Trophoblast cell (in vitro differentiated cells and primary cell): ENCODE measurements around the gene KIF25.
A peak's percentile ranks its signal among the peaks of the same experiment; 100 is the strongest.

Experiments
- DNase-seq, 2 donors: peaks; one replicate each; pipeline ENCODE4 v3.0.0-alpha.2; 2016
- H2AFZ ChIP-seq: 2 replicates; pipeline ENCODE4 v1.6.1; 2013; ENCODE audit warnings: low read length, moderate library complexity, mild to moderate bottlenecking; ENCODE audit not compliant: insufficient read depth, poor library complexity
- H2AK5ac ChIP-seq: 2 replicates; pipeline ENCODE4 v1.6.1; 2013; ENCODE audit warnings: mild to moderate bottlenecking, low read length
- H2BK120ac ChIP-seq: 2 replicates; pipeline ENCODE4 v1.6.1; 2013; ENCODE audit warnings: low read length, mild to moderate bottlenecking, moderate library complexity; ENCODE audit not compliant: insufficient read depth, poor library complexity
- H2BK12ac ChIP-seq: 2 replicates; pipeline ENCODE4 v1.6.1; 2013; ENCODE audit warnings: mild to moderate bottlenecking, low read length, moderate library complexity
- H2BK5ac ChIP-seq: 2 replicates; pipeline ENCODE4 v1.6.1; 2013; ENCODE audit warnings: low read length, low read depth, moderate library complexity, mild to moderate bottlenecking; ENCODE audit not compliant: poor library complexity
- H3K14ac ChIP-seq: 2 replicates; pipeline ENCODE4 v1.6.1; 2013; ENCODE audit warnings: mild to moderate bottlenecking, low read length
- H3K18ac ChIP-seq: 2 replicates; pipeline ENCODE4 v1.6.1; 2013; ENCODE audit warnings: mild to moderate bottlenecking, low read length
- H3K23ac ChIP-seq: 2 replicates; pipeline ENCODE4 v1.6.1; 2013; ENCODE audit warnings: low read length
- H3K27ac ChIP-seq: 2 replicates; pipeline ENCODE4 v1.5.1; 2013; ENCODE audit warnings: low read depth, mild to moderate bottlenecking, inconsistent platforms, low read length, moderate library complexity
- H3K27me3 ChIP-seq: 2 replicates; pipeline ENCODE4 v1.6.1; 2013; ENCODE audit warnings: inconsistent platforms, mild to moderate bottlenecking, low read length, moderate library complexity; ENCODE audit not compliant: insufficient read depth
- H3K36me3 ChIP-seq, 2 experiments: 1 replicate in 1 of 2; 2 replicates in 1 of 2; pipeline ENCODE4 v1.6.1; 2013; ENCODE audit warnings: low read length in 2 of 2, mild to moderate bottlenecking in 2 of 2, moderate library complexity in 1 of 2; ENCODE audit not compliant: insufficient read depth in 2 of 2, control insufficient read depth in 1 of 2
- H3K4ac ChIP-seq: 2 replicates; pipeline ENCODE4 v1.6.1; 2013; ENCODE audit warnings: low read depth, mild to moderate bottlenecking, low read length, moderate library complexity
- H3K4me1 ChIP-seq, 2 experiments: 1 replicate in 1 of 2; 2 replicates in 1 of 2; pipeline ENCODE4 v1.6.1; 2013; ENCODE audit warnings: low read length in 2 of 2, mild to moderate bottlenecking in 2 of 2, moderate library complexity in 1 of 2; ENCODE audit not compliant: insufficient read depth in 2 of 2, control insufficient read depth in 1 of 2
- H3K4me2 ChIP-seq: 2 replicates; pipeline ENCODE4 v1.6.1; 2013; ENCODE audit warnings: inconsistent platforms, mild to moderate bottlenecking, low read length, moderate library complexity
- H3K4me3 ChIP-seq: 2 replicates; pipeline ENCODE4 v1.5.1; 2013; ENCODE audit warnings: mild to moderate bottlenecking, low read depth, low read length, inconsistent platforms
- H3K79me1 ChIP-seq: one replicate; pipeline ENCODE4 v1.6.1; 2013; ENCODE audit warnings: low read length
- H3K79me2 ChIP-seq: 2 replicates; pipeline ENCODE4 v1.6.1; 2013; ENCODE audit warnings: low read length, mild to moderate bottlenecking; ENCODE audit not compliant: control insufficient read depth, insufficient read depth, poor library complexity
- H3K9ac ChIP-seq: 2 replicates; pipeline ENCODE4 v1.6.1; 2013; ENCODE audit warnings: mild to moderate bottlenecking, low read length
- H3K9me3 ChIP-seq: 2 replicates; pipeline ENCODE4 v1.6.1; 2013; ENCODE audit warnings: low read depth, mild to moderate bottlenecking, control low read depth, inconsistent platforms, low read length; ENCODE audit not compliant: insufficient read depth
- H4K12ac ChIP-seq: 2 replicates; pipeline ENCODE4 v1.6.1; 2013; ENCODE audit warnings: low read depth, mild to moderate bottlenecking, low read length, moderate library complexity
- H4K8ac ChIP-seq: 2 replicates; pipeline ENCODE4 v1.6.1; 2013; ENCODE audit warnings: low read depth, mild to moderate bottlenecking, low read length, moderate library complexity
- H4K91ac ChIP-seq: one replicate; pipeline ENCODE4 v1.6.1; 2013; ENCODE audit warnings: low read depth, mild to moderate bottlenecking, low read length, moderate library complexity
- WGBS: extraction: QIAGEN DNeasy Blood & Tissue Kit; methylation state at CpG from one replicate; pipeline ENCODE4 v1.1.7; 2013; ENCODE audit warnings: missing lambda C conversion rate; ENCODE audit not compliant: insufficient read length, insufficient coverage; ENCODE audit errors: extremely low coverage; 5-methylcytosine and 5-hydroxymethylcytosine counted together

Gene KIF25

GRCh38 chr6:168028181-168028580 is 30.7 kb downstream of the KIF25 start:
- H2AFZ ChIP-seq: no peak overlapping the region
- H3K18ac ChIP-seq: no peak overlapping the region
- H3K9me3 ChIP-seq: no peaks in the 10 kb centered on the region
- no peak overlapping the region for H3K4ac ChIP-seq
- WGBS: no CpG with 5 or more reads among the region's 9 CpGs
- no peaks in the 10 kb centered on the region for H3K36me3 ChIP-seq
- no peak overlapping the region for H2BK12ac ChIP-seq
- H3K4me2 ChIP-seq: no peak overlapping the region
- peaks cover 9 to 17% of the 10 kb centered on the region in 2 experiments for H3K4me1 ChIP-seq
- no peak overlapping the region for H3K9ac ChIP-seq
- H2BK120ac ChIP-seq: no peak overlapping the region
- no peaks in the 10 kb centered on the region for H3K27me3 ChIP-seq
- H3K4me3 ChIP-seq: no peak overlapping the region
- H4K91ac ChIP-seq: no peak overlapping the region
- no peak overlapping the region for H3K27ac ChIP-seq
- no peak for DNase-seq
- H2AK5ac ChIP-seq: no peak overlapping the region
- H3K23ac ChIP-seq: no peak overlapping the region
- H4K12ac ChIP-seq: no peak overlapping the region
- H4K8ac ChIP-seq: no peak overlapping the region
- no peak overlapping the region for H2BK5ac ChIP-seq
- H3K79me2 ChIP-seq: no peaks in the 10 kb centered on the region
- H3K79me1 ChIP-seq: peaks cover 5% of the 10 kb centered on the region
- H3K14ac ChIP-seq: no peak overlapping the region

GRCh38 chr6:168029459-168030217 is 32.2 kb downstream of the KIF25 start:
- H3K79me2 ChIP-seq: no peaks in the 10 kb centered on the region
- H2BK120ac ChIP-seq: no peak overlapping the region
- H4K12ac ChIP-seq: no peak overlapping the region
- no peak overlapping the region for H3K4me3 ChIP-seq
- no peak overlapping the region for H2AK5ac ChIP-seq
- H3K79me1 ChIP-seq: peaks cover 5% of the 10 kb centered on the region
- H3K36me3 ChIP-seq: no peaks in the 10 kb centered on the region
- WGBS: no CpG with 5 or more reads among the region's 14 CpGs
- H3K4me1 ChIP-seq: peaks cover 9 to 17% of the 10 kb centered on the region in 2 experiments
- no peak overlapping the region for H3K4me2 ChIP-seq
- no peaks in the 10 kb centered on the region for H3K27me3 ChIP-seq
- no peak overlapping the region for H4K91ac ChIP-seq
- no peak overlapping the region for H3K23ac ChIP-seq
- H4K8ac ChIP-seq: no peak overlapping the region
- no peak overlapping the region for H2BK12ac ChIP-seq
- H3K14ac ChIP-seq: no peak overlapping the region
- H3K9ac ChIP-seq: no peak overlapping the region
- DNase-seq: no peak
- no peaks in the 10 kb centered on the region for H3K9me3 ChIP-seq
- H2BK5ac ChIP-seq: no peak overlapping the region
- H3K27ac ChIP-seq: no peak overlapping the region
- no peak overlapping the region for H3K4ac ChIP-seq
- no peak overlapping the region for H3K18ac ChIP-seq
- no peak overlapping the region for H2AFZ ChIP-seq

GRCh38 chr6:168030218-168030746 is 32.8 kb downstream of the KIF25 start:
- no peak overlapping the region for H3K4ac ChIP-seq
- no peak overlapping the region for H2AFZ ChIP-seq
- H3K27me3 ChIP-seq: no peaks in the 10 kb centered on the region
- peaks cover 5% of the 10 kb centered on the region for H3K79me1 ChIP-seq
- H3K4me2 ChIP-seq: no peak overlapping the region
- H4K12ac ChIP-seq: no peak overlapping the region
- no peak overlapping the region for H3K4me3 ChIP-seq
- H3K14ac ChIP-seq: no peak overlapping the region
- H3K36me3 ChIP-seq: no peaks in the 10 kb centered on the region
- no peak overlapping the region for H3K23ac ChIP-seq
- H3K27ac ChIP-seq: no peak overlapping the region
- H2BK5ac ChIP-seq: no peak overlapping the region
- H3K4me1 ChIP-seq: peaks cover 5 to 17% of the 10 kb centered on the region in 2 experiments
- no peak for DNase-seq
- H4K91ac ChIP-seq: no peak overlapping the region
- no peak overlapping the region for H3K9ac ChIP-seq
- H2AK5ac ChIP-seq: no peak overlapping the region
- no peak overlapping the region for H3K18ac ChIP-seq
- no peak overlapping the region for H4K8ac ChIP-seq
- H3K9me3 ChIP-seq: peaks cover 2% of the 10 kb centered on the region
- no peak overlapping the region for H2BK120ac ChIP-seq
- no CpG with 5 or more reads among the region's 5 CpGs for WGBS
- H2BK12ac ChIP-seq: no peak overlapping the region
- no peaks in the 10 kb centered on the region for H3K79me2 ChIP-seq

- Histone ChIP-seq H3K4ac (no peak overlapping the region), H2AFZ (no peak overlapping the region), H3K9me3 (peaks cover 2% of the 10 kb centered on the region), H3K79me1 (peaks cover 5% of the 10 kb centered on the region), H2BK120ac (no peak overlapping the region), H3K4me3 (no peak overlapping the region), H3K23ac (no peak overlapping the region), H3K14ac (no peak overlapping the region), H3K18ac (no peak overlapping the region), H3K27me3 (no peaks in the 10 kb centered on the region), H3K27ac (no peak overlapping the region), H3K36me3 (no peaks in the 10 kb centered on the region), H2BK5ac (no peak overlapping the region), H3K9ac (no peak overlapping the region), H4K91ac (no peak overlapping the region), H4K12ac (no peak overlapping the region), H2AK5ac (no peak overlapping the region), H3K4me1 (peaks cover 5 to 19% of the 10 kb centered on the region in 2 experiments), H2BK12ac (no peak overlapping the region), H3K4me2 (no peak overlapping the region), H4K8ac (no peak overlapping the region), H3K79me2 (no peaks in the 10 kb centered on the region)
- no CpG with 5 or more reads among the region's 2 CpGs for WGBS
- peak in 1 of 2 donors; percentile 12 for DNase-seq
These were observed 33.4 kb downstream of the KIF25 start for GRCh38 chr6:168030908-168031307.
